Measurements from ENCODE around the gene STYX.

STYX gene, protein sequence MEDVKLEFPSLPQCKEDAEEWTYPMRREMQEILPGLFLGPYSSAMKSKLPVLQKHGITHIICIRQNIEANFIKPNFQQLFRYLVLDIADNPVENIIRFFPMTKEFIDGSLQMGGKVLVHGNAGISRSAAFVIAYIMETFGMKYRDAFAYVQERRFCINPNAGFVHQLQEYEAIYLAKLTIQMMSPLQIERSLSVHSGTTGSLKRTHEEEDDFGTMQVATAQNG

DNA sequence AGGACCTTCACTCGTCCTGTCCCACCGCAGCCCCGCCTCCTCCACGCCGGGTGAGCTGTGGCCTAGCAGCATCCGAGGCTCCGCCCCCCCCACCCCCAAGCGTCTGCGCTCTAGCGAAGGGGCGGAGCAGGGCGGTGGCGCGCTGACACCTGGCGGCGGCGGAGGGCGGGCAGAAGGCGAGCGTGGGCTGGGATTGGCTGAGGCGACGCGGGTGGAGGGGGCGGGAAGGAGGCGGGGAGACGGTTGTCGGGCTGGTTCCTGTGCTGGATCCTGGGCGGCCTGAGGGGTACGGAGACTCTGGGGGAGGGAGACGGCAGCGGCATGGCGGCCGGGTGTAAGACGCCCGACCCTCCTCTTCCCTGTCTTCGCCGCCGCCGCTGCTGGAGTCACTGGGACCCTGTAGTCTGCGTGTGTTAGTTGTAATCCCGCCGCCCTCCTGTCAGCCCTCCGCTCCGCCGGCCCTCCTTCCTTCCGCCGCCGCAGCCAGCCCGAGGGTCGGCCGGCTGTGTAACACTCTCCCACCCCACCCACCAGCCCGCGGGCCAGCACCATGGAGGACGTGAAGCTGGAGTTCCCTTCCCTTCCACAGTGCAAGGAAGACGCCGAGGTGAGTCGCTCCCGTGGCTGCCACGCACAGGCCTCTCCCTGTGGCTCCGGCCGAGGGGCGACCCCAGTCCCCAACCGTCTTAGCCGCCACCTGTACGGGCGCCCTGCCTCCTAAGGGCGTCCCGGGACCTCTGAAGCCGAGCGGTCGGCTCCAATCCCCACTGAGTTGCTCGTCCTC lies at the start of gene STYX:
TSS of gene STYX (plus strand) at position 242 of the 784 bp plus-strand sequence. CDS start at position 551, 309 bp downstream.
- DNase-seq = peak; percentile 97

GRCh38 chr14:52683985-52684520 lies 45.9 kb upstream of the STYX start:
- no peak for DNase-seq

- no peak for DNase-seq
Observed at GRCh38 chr14:52686176-52686575, 43.8 kb upstream of the STYX start.

GRCh38 chr14:52690983-52691760 lies 38.8 kb upstream of the STYX start:
- DNase-seq = no peak

DNA sequence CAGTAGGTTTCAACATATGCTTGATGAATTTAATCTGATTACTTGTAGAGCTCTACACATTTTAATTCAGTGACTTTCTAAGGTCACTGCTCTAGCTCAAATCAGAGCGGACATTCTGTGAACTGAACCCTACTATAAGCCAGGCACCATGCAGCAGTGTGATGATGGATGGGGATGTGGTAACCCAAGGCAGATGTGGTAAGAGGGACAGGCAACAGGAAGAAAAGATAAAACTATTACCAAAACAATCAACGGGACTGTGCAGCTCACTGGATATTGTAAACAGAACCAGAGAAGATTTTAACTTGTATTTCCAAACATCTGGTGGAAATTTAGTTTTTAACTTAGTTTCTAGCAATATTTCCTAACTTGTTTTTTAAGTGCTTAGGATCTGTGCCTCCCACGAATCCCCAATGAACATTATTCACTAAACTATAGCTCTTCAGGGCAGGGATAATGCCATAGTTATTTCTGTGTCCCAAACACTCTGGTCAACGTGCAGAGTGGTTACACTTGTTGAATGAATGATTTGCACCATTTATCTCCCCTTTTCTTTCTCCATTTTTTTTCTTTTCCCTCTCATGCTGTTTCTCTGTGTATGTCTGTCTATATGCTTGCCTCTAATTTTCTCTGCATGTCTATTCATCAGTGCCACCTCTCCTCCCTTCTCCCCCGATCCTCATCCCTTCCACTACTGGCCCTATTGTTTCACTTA lies 37.6 kb upstream of the STYX start:
- peak; percentile 29 for DNase-seq

DNA sequence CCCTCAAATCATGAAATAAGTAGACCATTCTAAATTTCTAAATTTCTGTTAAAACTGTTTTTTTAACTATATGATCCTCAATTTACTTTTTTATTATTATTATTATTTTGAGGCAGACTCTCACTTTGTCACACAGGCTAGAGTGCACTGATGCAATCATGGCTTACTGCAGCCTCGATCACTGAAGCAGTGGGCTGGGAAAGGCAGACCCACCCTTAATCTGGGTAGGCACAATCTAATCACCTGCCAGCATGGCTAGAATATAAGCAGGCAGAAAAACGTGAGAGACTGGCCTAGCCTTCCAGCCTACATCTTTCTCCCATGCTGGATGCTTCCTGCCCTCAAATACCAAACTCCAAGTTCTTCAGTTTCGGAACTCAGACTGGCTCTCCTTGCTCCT lies 36.9 kb upstream of the STYX start:
- DNase-seq = no peak

GRCh38 chr14:52693532-52693931 lies 36.4 kb upstream of the STYX start:
- no peak for DNase-seq

DNA sequence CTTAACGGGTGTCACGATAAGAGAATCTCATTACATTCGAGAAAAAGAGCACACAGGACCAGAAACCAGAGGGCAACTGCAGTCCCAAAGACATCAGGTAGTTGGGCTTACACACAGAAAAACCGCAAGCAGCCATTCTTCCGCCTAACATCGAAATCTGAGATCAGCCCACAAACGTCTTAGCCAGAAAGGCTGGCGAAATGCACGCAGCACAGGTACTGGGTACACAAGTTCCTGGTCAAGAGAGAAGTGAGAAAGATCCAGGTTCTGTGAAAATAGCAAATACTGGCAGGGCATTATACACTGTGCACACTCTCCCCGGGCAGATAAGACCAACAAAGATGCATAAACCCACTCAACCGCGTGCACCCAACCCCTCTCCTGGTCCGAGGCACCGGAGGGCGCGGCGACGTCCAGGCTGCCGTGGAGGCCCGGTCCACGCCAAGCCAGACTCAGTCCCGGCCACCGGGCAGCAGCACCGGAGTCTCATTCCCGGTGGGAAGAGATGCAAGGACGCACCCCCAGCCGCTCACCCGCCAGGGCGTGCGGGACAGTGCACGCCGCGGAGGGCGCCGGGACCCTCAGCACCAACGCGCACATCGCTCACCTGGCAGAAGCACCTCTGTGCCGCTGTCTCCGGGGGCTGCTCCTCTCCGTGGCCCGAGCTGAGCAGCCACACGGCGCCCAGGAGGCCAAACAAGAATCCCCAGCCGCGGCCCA lies 35.0 kb upstream of the STYX start:
- DNase-seq = peak; percentile 43

- peak; percentile 81 for DNase-seq
Observed at GRCh38 chr14:52695481-52696091, 34.4 kb upstream of the STYX start, which contains the start of gene ERO1A. ERO1A (minus strand) TSS chr14:52695558; CDS start chr14:52695481, 77 bp downstream.

- DNase-seq = no peak
Observed at GRCh38 chr14:52700701-52701172, 29.2 kb upstream of the STYX start.

DNA sequence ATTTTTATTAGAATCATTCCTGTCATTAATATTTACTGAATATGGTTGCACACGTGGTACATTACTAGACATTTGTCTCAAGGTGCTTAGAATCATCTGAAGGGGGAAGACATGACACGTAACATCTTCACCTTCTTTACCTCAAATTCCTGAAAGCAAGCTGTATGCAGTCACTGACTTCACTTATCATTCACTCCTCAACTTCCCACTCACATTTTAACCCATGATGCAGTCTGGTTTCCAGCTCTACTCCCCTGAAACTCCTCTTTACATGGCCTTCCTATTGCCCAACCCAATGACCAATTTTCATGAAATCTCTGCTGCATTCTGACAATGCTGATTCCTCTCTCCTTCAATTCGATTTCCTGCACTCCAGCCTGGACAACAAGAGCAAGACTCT lies 28.7 kb upstream of the STYX start:
- no peak for DNase-seq

DNA sequence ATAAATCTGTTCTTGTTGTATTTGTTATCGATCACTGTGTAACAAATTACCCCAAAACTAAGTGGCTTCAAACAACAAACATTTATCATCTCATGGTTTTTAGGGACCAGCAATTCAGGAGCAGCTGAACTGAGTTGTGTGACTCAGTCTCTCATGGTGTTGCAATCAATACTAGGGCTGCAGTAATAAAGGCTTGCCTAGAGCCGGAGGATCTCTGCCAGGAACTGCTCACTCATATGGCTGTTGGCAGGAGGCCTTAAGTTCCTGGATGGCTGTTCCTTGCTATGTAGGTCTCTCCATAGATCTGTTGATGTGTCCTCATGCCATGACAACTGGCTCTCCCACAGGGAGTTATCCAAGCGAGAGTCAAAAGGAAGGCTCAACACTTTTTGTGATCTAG lies 26.7 kb upstream of the STYX start:
- peak; percentile 93 for DNase-seq

DNA sequence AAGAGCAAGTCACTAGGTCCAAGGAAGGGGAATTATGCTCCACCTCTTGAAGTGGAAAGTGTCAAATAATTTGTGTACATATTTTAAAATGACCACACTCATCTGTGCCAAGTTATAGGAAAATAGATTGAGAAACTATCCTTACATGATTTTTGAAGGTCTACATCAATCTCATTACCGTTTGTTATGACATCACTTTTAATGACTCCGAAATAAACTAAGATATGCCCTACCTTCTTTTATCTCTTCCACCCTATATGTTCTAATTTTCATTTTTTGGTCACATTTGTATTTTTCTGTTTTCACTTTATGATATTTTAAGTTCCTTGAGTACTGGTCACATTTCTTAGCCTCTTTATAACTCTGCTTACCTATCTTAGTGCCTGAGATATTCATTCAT lies 26.3 kb upstream of the STYX start:
- DNase-seq = no peak

DNA sequence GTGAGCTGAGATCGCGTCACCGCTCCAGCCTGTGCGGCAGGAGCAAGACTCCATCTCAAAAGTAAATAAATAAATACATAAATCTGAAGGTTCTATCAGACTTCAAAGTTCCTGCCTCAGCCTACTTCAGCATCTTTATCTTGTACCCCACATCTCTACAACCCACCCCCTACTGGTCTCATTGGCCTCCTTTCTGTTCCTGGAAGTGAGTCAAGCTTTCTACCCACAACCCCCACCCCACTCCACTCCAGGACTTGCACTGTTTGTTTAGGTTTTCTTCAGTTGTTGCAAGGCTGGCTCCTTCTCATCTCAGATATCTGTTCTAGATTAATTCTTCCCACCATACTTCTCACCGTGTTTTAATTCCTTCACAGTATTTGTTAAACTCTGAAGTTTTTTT lies 23.7 kb upstream of the STYX start:
- DNase-seq = peak; percentile 32

- peak; percentile 88 for DNase-seq
Observed at GRCh38 chr14:52706724-52707706, 23.0 kb upstream of the STYX start, which contains the start of gene PSMC6. PSMC6 (plus strand) TSS chr14:52707200; CDS start chr14:52707220, 20 bp downstream.

GRCh38 chr14:52711666-52712065 lies 18.3 kb upstream of the STYX start:
- peak; percentile 28 for DNase-seq

DNA sequence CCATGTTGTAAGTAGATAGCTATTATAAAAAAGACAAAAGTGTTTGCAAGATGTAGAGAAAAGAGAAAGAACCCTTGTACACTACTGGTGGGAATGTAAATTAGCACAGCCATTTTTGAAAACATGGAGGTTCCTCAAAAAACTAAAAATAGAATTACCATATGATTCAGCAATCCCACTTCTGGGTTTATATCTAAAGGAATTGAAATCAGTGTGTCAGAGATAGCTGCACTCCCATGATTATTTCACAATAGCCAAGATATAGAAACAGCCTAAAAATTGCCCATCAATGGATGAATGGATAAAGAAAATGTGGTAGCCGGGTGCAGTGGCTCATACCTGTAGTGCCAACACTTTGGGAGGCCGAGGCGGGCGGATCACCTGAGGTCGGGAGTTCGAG lies 13.8 kb upstream of the STYX start:
- no peak for DNase-seq

- no peak for DNase-seq
Observed at GRCh38 chr14:52723514-52724359, 6.2 kb upstream of the STYX start.

GRCh38 chr14:52724360-52724644 lies 5.7 kb upstream of the STYX start:
- no peak for DNase-seq

Measured in fibroblast of skin of right quadriceps (primary cell).